Measurements from ENCODE around the gene EGLN2.
"Not testable (repeated sequence)": the region's sequence is repeated elsewhere in the genome, so short reads cannot be mapped to it uniquely, and the experiment has no call there.

EGLN2 gene

GRCh38 chr19:40842997-40843652 is 44.1 kb downstream of the EGLN2 start:
- DNase-seq (ENCODE audit: low read depth in 3 of 3) = not testable (repeated sequence)

DNA sequence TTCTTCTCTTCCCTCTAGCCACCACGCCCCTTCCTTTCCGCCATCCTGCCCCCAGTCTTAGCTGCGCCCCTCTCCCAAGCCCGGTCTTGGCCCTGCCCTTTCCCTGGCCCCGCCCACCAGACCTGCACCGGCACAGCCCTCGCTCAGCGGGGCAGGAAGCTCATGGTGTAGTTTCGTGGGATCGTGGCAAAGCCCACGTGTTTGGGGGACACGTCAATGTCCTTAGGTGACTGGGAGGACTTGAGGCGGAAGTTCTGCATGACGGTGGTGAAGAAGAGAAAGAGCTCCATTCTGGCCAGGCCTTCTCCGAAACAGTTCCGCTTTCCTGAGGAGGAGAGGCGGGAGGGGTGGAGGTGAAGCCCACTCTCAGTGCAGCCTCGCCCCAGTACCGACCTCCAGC is 44.7 kb downstream of the EGLN2 start:
- DNase-seq (ENCODE audit: low read depth in 3 of 3) = peak; percentile 40 to 69 (median 57)

GRCh38 chr19:40846722-40847121 is 47.7 kb downstream of the EGLN2 start:
- not testable (repeated sequence) for DNase-seq (ENCODE audit: low read depth in 3 of 3)

GRCh38 chr19:40850277-40850676 is 51.3 kb downstream of the EGLN2 start, which contains the start of gene CYP2A6:
Gene CYP2A6 (minus strand): TSS chr19:40850447. CDS start chr19:40850426, 21 bp downstream.
- not testable (repeated sequence) for DNase-seq (ENCODE audit: low read depth in 3 of 3)

DNA sequence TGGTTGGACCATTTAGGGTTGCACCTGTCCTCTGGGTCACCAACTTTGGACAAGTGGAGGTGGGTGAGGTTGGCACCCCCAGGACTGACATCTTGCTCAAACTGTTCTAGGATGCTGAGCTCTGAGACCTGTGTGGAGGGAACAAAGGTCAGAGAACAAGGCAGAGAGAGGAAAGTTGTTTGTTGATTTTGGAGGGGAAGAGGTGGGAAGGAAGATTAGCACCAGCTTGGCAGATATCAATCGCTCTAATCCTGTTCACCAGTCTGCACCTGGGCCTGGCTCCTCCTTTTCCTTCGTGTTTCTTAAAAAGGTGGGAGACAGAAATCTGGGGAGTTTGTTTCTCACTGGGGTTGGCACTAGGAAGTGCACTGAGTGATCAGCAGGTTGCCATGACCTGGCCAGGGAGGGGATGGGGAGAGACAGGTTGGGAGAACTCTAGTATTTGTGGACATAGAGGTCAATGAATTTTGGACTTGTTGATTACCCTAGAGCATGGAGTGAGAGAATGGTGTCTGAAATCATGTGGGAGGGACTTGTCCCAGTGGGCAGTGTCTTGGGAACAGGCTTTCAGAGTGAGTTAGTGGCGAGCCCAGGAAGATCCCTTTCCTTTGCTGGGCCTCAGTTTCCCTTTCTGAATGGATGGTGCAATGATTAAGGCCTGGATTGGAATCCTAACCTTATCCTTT is 53.6 kb downstream of the EGLN2 start:
- not testable (repeated sequence) for DNase-seq (ENCODE audit: low read depth in 3 of 3)

All from stimulated activated CD4-positive, alpha-beta T cell treated with anti-CD3 and anti-CD28 coated beads, TNF-alpha, amount 100 ng/mL, for 4 hours (primary cell).